ENCODE measurements around the gene CBX2.

Gene CBX2

DNA sequence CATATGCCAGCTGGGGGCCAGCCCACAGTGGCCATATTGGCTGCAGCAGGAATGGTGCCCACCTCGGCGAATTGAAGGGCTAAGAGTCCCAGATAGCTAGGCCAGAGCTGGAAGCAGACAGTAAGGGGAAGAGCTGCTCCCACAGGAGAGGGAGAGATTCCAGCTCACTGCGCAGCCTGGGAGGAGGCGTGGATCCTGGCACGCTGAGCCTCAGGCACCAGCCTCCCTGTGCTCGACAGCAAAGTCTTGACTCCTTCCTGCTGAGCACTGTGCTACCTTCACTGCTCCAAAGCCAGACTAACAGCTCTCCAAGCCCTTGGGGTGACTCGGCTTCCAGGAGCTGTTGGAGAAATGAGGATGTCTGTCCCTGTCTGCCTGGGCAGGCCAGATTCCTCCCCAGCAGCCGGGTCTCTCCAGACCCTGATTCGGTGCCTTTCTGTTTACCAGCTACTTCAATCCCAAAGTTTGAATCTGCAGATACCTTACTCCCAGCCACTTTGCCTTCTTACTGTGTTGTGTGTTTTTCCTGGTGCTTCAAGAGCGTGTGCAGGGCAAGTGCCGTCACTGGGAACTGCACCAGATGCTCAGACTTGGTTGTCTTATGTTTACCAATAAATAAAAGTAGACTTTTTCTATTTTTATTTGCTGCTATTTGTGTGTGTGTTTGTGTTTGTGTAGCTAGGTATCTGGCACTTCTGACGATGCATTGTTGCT, 9.1 kb downstream of the CBX2 start:
- TF ChIP-seq, protein P1, sequence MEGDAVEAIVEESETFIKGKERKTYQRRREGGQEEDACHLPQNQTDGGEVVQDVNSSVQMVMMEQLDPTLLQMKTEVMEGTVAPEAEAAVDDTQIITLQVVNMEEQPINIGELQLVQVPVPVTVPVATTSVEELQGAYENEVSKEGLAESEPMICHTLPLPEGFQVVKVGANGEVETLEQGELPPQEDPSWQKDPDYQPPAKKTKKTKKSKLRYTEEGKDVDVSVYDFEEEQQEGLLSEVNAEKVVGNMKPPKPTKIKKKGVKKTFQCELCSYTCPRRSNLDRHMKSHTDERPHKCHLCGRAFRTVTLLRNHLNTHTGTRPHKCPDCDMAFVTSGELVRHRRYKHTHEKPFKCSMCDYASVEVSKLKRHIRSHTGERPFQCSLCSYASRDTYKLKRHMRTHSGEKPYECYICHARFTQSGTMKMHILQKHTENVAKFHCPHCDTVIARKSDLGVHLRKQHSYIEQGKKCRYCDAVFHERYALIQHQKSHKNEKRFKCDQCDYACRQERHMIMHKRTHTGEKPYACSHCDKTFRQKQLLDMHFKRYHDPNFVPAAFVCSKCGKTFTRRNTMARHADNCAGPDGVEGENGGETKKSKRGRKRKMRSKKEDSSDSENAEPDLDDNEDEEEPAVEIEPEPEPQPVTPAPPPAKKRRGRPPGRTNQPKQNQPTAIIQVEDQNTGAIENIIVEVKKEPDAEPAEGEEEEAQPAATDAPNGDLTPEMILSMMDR (IDR thresholded peaks at IDR 0.05; ENCODE audit: borderline replicate concordance, extremely low read depth, low read length, poor library complexity, severe bottlenecking) = no peak
- no peak for TF ChIP-seq EZH2 (IDR thresholded peaks at IDR 0.05; ENCODE audit: borderline replicate concordance, low read depth, low read length, severe bottlenecking)
- Histone ChIP-seq H3K27me3 (ENCODE audit: insufficient read depth, low read length, poor library complexity) (no peaks in the 10 kb centered on the region), H2AFZ (ENCODE audit: low read depth, low read length) (no peak overlapping the region), H3K36me3 (ENCODE audit: insufficient read depth, low read length) (peaks cover 43% of the 10 kb centered on the region), H3K9me3 (ENCODE audit: insufficient read depth, low read length, severe bottlenecking) (no peaks in the 10 kb centered on the region), H3K4me1 (ENCODE audit: insufficient read depth, low read length) (no peaks in the 10 kb centered on the region), H3K9ac (ENCODE audit: low read depth, low read length) (no peak overlapping the region), H3K4me3 (ENCODE audit: low read depth in 1 of 2, low read length in 2 of 2) (no peak overlapping the region), H3K27ac (ENCODE audit: low read length) (0 out of 2 replicates have a peak overlapping the region, but pooled peaks have one; percentile 20), H3K79me2 (ENCODE audit: insufficient read depth, low read length) (peaks cover 5% of the 10 kb centered on the region; the same call in 1 of the 2 replicates), H4K20me1 (ENCODE audit: insufficient read depth, low read length) (peaks cover 47% of the 10 kb centered on the region), H3K4me2 (ENCODE audit: insufficient read depth, low read length) (no peak overlapping the region)
- DNase-seq = no peak
- 0 out of 3 replicates have a peak, but pooled peaks have one; percentile 13 for ATAC-seq (ENCODE audit: insufficient read depth, low read depth)

DNA sequence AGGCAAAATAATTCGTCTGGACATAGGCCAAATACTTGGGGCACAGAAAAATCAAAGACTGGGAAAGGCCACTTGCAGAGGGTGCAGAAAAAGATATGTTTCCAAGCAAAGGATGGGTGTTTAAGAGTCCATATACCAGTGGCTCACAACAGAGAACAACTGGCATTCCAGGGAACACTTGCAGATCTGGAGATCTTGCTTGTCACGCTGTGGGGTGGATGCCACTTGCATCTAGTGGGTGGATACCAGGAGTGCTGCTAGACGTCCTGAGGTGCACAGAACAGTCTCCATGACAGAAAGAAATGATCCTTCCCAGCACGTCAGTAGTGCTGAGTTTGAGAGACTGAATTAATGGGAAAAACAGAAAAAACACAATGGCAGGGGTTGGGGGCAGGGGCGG, 10.5 kb downstream of the CBX2 start:
- no peaks in the 10 kb centered on the region for H3K4me1 ChIP-seq (ENCODE audit: insufficient read depth, low read length)
- no peak overlapping the region for H3K4me2 ChIP-seq (ENCODE audit: insufficient read depth, low read length)
- H2AFZ ChIP-seq (ENCODE audit: low read depth, low read length) = no peak overlapping the region
- H4K20me1 ChIP-seq (ENCODE audit: insufficient read depth, low read length) = peaks cover 37% of the 10 kb centered on the region
- no peak overlapping the region for H3K9ac ChIP-seq (ENCODE audit: low read depth, low read length)
- H3K27ac ChIP-seq (ENCODE audit: low read length) = no peak overlapping the region
- no peaks in the 10 kb centered on the region for H3K79me2 ChIP-seq (ENCODE audit: insufficient read depth, low read length)
- no peak for ATAC-seq (ENCODE audit: insufficient read depth, low read depth)
- no peak for DNase-seq
- H3K36me3 ChIP-seq (ENCODE audit: insufficient read depth, low read length) = peaks cover 32% of the 10 kb centered on the region
- no peak for TF ChIP-seq EZH2 (IDR thresholded peaks at IDR 0.05; ENCODE audit: borderline replicate concordance, low read depth, low read length, severe bottlenecking)
- TF ChIP-seq, protein P1 (IDR thresholded peaks at IDR 0.05; ENCODE audit: borderline replicate concordance, extremely low read depth, low read length, poor library complexity, severe bottlenecking) = no peak
- H3K9me3 ChIP-seq (ENCODE audit: insufficient read depth, low read length, severe bottlenecking) = no peaks in the 10 kb centered on the region
- no peaks in the 10 kb centered on the region for H3K27me3 ChIP-seq (ENCODE audit: insufficient read depth, low read length, poor library complexity)
- no peak overlapping the region for H3K4me3 ChIP-seq (ENCODE audit: low read depth in 1 of 2, low read length in 2 of 2)

DNA sequence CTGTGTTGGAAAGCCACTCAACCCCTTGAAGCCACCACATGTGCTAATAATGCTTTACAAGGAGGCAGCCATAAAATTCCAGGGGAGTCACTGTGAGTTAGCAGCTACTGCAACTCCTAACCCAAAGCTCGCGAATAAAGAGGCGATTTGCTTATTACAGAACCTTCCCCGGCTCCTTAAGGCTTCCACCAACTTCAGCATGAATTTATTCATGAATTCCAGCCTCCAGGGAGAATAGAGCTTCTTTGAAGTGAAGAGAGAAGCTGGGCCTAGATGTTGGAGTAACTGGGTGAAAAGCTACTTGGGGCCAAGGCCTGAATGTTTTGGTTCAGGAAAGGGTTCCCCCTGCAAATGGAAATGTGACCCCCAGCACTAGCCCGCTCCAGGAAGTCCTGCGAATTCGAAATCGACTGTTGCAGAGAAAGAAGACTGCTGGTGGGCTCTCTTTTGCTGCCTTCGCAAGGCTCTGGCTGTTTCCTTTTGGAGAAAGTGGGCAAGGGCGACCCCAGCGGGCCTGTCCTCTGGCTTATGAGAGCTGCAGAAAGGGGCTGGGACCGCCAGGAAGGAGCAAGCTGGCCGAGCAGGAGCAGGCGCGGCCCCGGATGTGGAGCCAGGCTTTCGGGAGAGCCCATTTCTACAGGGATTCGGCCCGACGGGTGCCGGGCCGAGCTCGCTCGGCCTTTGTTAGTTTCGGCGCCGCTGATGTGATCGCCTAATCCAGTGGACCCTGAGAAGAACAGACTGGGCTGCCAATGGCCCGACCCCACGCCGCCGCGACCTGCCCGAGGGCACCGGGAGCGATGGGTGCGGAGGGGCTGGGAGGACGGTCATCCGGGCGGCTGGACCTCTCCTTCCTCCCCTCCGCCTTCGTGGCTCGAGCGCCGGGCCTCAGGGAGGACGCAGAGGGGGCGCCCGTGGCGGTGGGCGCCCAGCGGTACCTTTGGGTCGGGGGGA, 11.3 kb downstream of the CBX2 start:
- no peak overlapping the region for H3K27ac ChIP-seq (ENCODE audit: low read length)
- ATAC-seq (ENCODE audit: insufficient read depth, low read depth) = no peak
- H3K9me3 ChIP-seq (ENCODE audit: insufficient read depth, low read length, severe bottlenecking) = no peaks in the 10 kb centered on the region
- H3K79me2 ChIP-seq (ENCODE audit: insufficient read depth, low read length) = no peaks in the 10 kb centered on the region
- peaks cover 39% of the 10 kb centered on the region for H4K20me1 ChIP-seq (ENCODE audit: insufficient read depth, low read length)
- H3K27me3 ChIP-seq (ENCODE audit: insufficient read depth, low read length, poor library complexity) = no peaks in the 10 kb centered on the region
- H3K36me3 ChIP-seq (ENCODE audit: insufficient read depth, low read length) = peaks cover 29% of the 10 kb centered on the region
- no peak overlapping the region for H2AFZ ChIP-seq (ENCODE audit: low read depth, low read length)
- no peak overlapping the region for H3K9ac ChIP-seq (ENCODE audit: low read depth, low read length)
- TF ChIP-seq EZH2 (IDR thresholded peaks at IDR 0.05; ENCODE audit: borderline replicate concordance, low read depth, low read length, severe bottlenecking) = no peak
- TF ChIP-seq, protein P1 (IDR thresholded peaks at IDR 0.05; ENCODE audit: borderline replicate concordance, extremely low read depth, low read length, poor library complexity, severe bottlenecking) = no peak
- no peak overlapping the region for H3K4me2 ChIP-seq (ENCODE audit: insufficient read depth, low read length)
- no peak for DNase-seq
- H3K4me1 ChIP-seq (ENCODE audit: insufficient read depth, low read length) = 0 out of 2 replicates have a peak, but pooled peaks cover under 1% of the 10 kb centered on the region
- H3K4me3 ChIP-seq (ENCODE audit: low read depth in 1 of 2, low read length in 2 of 2) = no peak overlapping the region

Data from DND-41 (cell line).